ENCODE measurements around the gene UGT1A10. TPM values are rescaled to one million over a fixed set of nuclear protein-coding genes. Genes with fewer than 3 reads are reported as not detected.

UGT1A10 gene
- total RNA-seq, 6 experiments from 2014 or later: not detected

DNA sequence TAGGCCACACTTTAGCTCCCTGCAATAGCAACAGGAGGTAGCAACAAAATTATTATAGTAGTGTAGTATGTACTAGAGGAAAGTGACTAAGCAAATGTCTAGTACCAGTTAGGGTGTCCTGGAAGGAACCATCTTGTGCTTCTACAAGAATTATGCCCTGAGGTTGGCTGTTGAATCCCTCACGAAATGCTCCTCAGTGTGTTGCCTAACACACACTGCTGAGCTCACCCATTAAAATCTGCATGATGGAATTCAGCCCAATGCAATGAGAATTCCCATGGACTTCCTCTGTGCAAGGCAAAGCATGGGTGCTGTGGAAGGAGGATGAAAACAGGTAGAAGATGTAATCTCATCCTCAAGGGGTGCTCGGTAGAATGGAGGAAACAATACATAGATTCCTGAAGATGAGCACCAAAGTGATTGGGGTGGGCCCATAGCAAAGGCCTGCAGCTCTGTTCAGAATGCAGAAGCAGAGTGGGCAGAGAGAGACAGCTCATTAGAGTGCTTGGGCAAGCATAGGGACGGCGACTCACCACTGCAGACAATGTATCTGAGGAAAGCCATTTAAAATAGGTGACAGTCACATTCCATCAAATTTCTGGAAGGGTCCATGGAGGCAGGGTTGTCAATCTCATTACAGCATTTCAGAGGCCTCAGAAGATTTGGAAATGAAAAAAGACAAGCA, 44.3 kb downstream of the UGT1A10 start:
- Mint-ChIP-seq H3K27me3 (ENCODE audit: insufficient read depth) (peaks cover 2% of the 10 kb centered on the region; the same call in 1 of the 2 replicates), H3K4me1 (ENCODE audit: low read depth) (no peaks in the 10 kb centered on the region), H3K4me3 (no peak overlapping the region), H3K9me3 (peaks cover 10% of the 10 kb centered on the region; the same call in 1 of the 2 replicates), H3K27ac (no peak overlapping the region), H3K36me3 (ENCODE audit: low read depth) (no peaks in the 10 kb centered on the region)
- TF ChIP-seq, protein P1, sequence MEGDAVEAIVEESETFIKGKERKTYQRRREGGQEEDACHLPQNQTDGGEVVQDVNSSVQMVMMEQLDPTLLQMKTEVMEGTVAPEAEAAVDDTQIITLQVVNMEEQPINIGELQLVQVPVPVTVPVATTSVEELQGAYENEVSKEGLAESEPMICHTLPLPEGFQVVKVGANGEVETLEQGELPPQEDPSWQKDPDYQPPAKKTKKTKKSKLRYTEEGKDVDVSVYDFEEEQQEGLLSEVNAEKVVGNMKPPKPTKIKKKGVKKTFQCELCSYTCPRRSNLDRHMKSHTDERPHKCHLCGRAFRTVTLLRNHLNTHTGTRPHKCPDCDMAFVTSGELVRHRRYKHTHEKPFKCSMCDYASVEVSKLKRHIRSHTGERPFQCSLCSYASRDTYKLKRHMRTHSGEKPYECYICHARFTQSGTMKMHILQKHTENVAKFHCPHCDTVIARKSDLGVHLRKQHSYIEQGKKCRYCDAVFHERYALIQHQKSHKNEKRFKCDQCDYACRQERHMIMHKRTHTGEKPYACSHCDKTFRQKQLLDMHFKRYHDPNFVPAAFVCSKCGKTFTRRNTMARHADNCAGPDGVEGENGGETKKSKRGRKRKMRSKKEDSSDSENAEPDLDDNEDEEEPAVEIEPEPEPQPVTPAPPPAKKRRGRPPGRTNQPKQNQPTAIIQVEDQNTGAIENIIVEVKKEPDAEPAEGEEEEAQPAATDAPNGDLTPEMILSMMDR (IDR thresholded peaks at IDR 0.05): no peak
- no peak for DNase-seq

DNA sequence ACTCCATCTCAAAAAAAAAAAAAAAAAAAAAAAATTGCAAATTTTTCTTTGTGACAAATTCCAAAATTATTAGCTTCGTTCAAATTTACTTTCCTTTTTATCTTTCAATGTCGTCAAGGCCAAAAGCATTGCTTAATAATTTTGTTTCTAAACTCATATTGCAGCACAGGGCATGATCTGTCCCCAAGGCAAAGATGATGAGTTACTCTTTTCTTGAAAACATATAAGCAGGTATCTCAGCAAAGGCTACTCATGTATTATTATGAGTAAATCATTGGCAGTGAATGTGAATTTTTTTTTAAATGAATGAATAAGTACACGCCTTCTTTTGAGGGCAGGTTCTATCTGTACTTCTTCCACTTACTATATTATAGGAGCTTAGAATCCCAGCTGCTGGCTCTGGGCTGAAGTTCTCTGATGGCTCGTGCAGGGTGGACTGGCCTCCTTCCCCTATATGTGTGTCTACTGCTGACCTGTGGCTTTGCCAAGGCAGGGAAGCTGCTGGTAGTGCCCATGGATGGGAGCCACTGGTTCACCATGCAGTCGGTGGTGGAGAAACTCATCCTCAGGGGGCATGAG, 45.4 kb downstream of the UGT1A10 start, which contains the start of gene UGT1A7:
Gene UGT1A7 (plus strand): TSS at position 381 of the 579 bp plus-strand sequence. CDS start 37 bp downstream, at position 418.
- no peak for DNase-seq
- H3K9me3 Mint-ChIP-seq: peaks cover 13% of the 10 kb centered on the region; the same call in 1 of the 2 replicates
- H3K27ac Mint-ChIP-seq: no peak within 1 kb of the TSS
- TF ChIP-seq, protein P1 (IDR thresholded peaks at IDR 0.05): no peak
- H3K36me3 Mint-ChIP-seq (ENCODE audit: low read depth): no peaks in the 10 kb centered on the region
- no peaks in the 10 kb centered on the region for H3K4me1 Mint-ChIP-seq (ENCODE audit: low read depth)
- peaks cover 3% of the 10 kb centered on the region; the same call in 1 of the 2 replicates for H3K27me3 Mint-ChIP-seq (ENCODE audit: insufficient read depth)
- no peak within 1 kb of the TSS for H3K4me3 Mint-ChIP-seq

DNA sequence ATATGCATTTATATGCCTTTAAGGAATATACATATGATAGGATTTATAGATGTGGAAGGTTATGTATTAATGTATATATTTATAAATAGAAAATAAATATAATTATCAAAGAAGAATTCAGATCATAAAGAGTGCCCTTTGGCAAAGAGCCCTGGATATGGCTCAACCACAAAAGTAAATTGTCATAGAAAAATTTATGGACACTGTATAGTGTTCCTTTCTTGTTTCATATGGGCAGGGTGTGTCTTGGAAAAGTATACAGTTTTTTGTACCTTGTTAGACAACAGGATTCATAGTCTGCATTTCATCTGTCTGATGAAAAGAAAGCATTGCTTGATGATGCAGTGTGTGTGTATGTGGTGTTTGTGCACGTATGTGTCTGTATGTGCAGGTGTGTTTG, 48.4 kb downstream of the UGT1A10 start:
- TF ChIP-seq, protein P1 (IDR thresholded peaks at IDR 0.05): no peak
- Mint-ChIP-seq H3K36me3 (ENCODE audit: low read depth) (no peaks in the 10 kb centered on the region), H3K27ac (no peak overlapping the region), H3K27me3 (ENCODE audit: insufficient read depth) (peaks cover 5% of the 10 kb centered on the region; the same call in 1 of the 2 replicates), H3K9me3 (peaks cover 18% of the 10 kb centered on the region), H3K4me3 (no peak overlapping the region), H3K4me1 (ENCODE audit: low read depth) (no peaks in the 10 kb centered on the region)
- DNase-seq: no peak

DNA sequence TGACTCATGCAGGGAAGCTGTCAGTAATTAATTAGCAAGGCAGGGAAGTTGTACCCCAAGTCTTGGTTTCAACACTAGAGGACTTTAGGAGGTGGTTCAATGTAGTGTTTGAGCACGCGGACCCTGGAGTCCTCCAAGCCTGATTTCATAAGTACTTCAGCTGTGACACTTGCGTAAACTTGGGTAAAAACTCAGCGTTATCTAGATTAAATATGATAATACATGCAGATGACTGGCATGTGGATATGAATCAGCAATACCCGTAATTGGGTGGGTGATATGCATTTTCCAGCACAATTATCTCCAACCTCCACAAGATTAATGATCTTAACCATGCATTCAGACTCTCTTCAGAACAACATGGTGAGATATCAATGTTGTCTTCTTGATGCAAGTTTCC, 50.7 kb downstream of the UGT1A10 start:
- Mint-ChIP-seq H3K4me1 (ENCODE audit: low read depth) (peaks cover 4% of the 10 kb centered on the region; the same call in 1 of the 2 replicates), H3K27ac (no peak overlapping the region), H3K27me3 (ENCODE audit: insufficient read depth) (peaks cover 7% of the 10 kb centered on the region; the same call in 1 of the 2 replicates), H3K9me3 (peaks cover 8% of the 10 kb centered on the region), H3K36me3 (ENCODE audit: low read depth) (no peaks in the 10 kb centered on the region), H3K4me3 (no peak overlapping the region)
- TF ChIP-seq, protein P1 (IDR thresholded peaks at IDR 0.05): no peak
- no peak for DNase-seq

DNA sequence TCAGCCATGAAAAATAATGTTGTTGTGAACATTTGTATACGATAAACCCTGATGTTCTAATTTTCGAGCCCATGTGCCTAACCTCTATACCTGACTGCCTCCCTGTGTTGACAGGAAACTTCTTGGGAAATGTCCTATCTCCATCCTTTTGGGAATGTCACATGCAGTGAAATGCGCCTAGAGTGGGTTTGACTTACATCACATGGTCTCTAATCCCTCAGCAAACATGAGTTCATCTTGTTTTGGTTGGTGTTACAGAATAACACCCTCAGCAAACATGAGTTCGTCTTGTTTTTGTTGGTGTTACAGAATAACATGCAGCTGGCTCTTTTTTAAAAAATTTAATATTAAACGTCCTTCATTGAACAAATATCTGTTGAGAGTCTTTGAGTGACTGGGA, 52.1 kb downstream of the UGT1A10 start:
- Mint-ChIP-seq H3K4me3 (no peak overlapping the region), H3K36me3 (ENCODE audit: low read depth) (no peaks in the 10 kb centered on the region), H3K4me1 (ENCODE audit: low read depth) (peaks cover 4% of the 10 kb centered on the region; the same call in 1 of the 2 replicates), H3K27ac (no peak overlapping the region), H3K9me3 (peaks cover 8% of the 10 kb centered on the region), H3K27me3 (ENCODE audit: insufficient read depth) (peaks cover 9% of the 10 kb centered on the region; the same call in 1 of the 2 replicates)
- DNase-seq: no peak
- TF ChIP-seq, protein P1 (IDR thresholded peaks at IDR 0.05): no peak

Data from HFFc6 (cell line).